K562 (cell line): ENCODE data around the gene ERP29. TPM values are rescaled to one million over a fixed set of nuclear protein-coding genes. Genes with fewer than 3 reads are reported as not detected.

Experiments
- CREB1 ChIP-seq, 2 experiments: sonication (generic) in 1 of 2; formaldehyde crosslinking in 1 of 2; IDR thresholded peaks; 2 replicates each; pipeline versions ENCODE4 v1.6.1 to v1.8.0; 2012 to 2022; ENCODE audit warnings: inconsistent platforms in 1 of 2, mild to moderate bottlenecking in 1 of 2, missing genetic modification reagents in 1 of 2, moderate library complexity in 1 of 2
- EHMT2 ChIP-seq: fragments of 450-650 bp; IDR thresholded peaks from 2 replicates; pipeline ENCODE4 v1.6.1; 2018; ENCODE audit warnings: antibody characterized with exemption
- KDM4B ChIP-seq, 2 experiments: fragments of 450-650 bp in 1 of 2; sonication (generic) in 1 of 2; IDR thresholded peaks; 2 replicates each; pipeline ENCODE4 v1.6.1; 2016 to 2017; ENCODE audit warnings: borderline replicate concordance in 2 of 2, antibody characterized with exemption in 1 of 2, low read depth in 1 of 2, mild to moderate bottlenecking in 1 of 2
- SIN3A ChIP-seq, 2 experiments: fragments of 150-350 bp in 1 of 2; IDR thresholded peaks; 2 replicates each; pipeline ENCODE4 v1.6.1; 2011 to 2016; ENCODE audit warnings: borderline replicate concordance in 2 of 2, low read depth in 2 of 2, low read length in 2 of 2, mild to moderate bottlenecking in 2 of 2, moderate library complexity in 2 of 2; ENCODE audit not compliant: control insufficient read depth in 1 of 2
- SIN3B ChIP-seq: fragments of 450-650 bp; IDR thresholded peaks from 2 replicates; pipeline ENCODE4 v1.6.1; 2017; ENCODE audit warnings: low read depth, mild to moderate bottlenecking, moderate library complexity
- THRAP3 ChIP-seq: fragments of 450-650 bp; IDR thresholded peaks from 2 replicates; pipeline ENCODE4 v1.6.1; 2016; ENCODE audit warnings: mild to moderate bottlenecking, inconsistent platforms, borderline replicate concordance
- U2AF1 ChIP-seq: fragments of 200-400 bp; formaldehyde crosslinking; optimal IDR thresholded peaks from 2 replicates; pipeline ENCODE3; 2017; ENCODE audit warnings: mild to moderate bottlenecking, low read depth, low read length, moderate library complexity
- ZNF561 ChIP-seq: fragments of 450-650 bp; formaldehyde crosslinking; conservative IDR thresholded peaks from 2 replicates; pipeline ENCODE4 v1.4.0; 2020; ENCODE audit warnings: mild to moderate bottlenecking, moderate library complexity
- polyA plus RNA-seq, 8 experiments: library from polyadenylated mRNA; depleted of rRNA in 4 of 8; stranded (reverse) in 5 of 8; unstranded in 3 of 8; fragments of >200 nt; fragmentation: Nextera tagmentation in 2 of 8; fragmentation: Illumina TruSeq in 1 of 8; extraction: Ambion mirVana in 2 of 8; extraction: Trizol in 1 of 8; gene quantifications; 2 replicates each; pipeline versions ENCODE4 v1.2.1 to v1.2.3, GENCODE V29; 2011 to 2014; ENCODE audit warnings: inconsistent platforms in 1 of 8, missing spikeins in 1 of 8
- total RNA-seq, 7 experiments: library from RNA; depleted of rRNA in 6 of 7; stranded (reverse); fragments of >200 nt in 6 of 7; fragmentation: Illumina TruSeq in 2 of 7; extraction: Trizol in 2 of 7; gene quantifications; 2 replicates each; pipeline versions ENCODE4 v1.2.1 to v1.2.3, GENCODE V29; 2011 to 2021; ENCODE audit warnings: low replicate concordance in 1 of 7
- TF ChIP-seq, protein P1 (sequence below): sonication (generic); formaldehyde crosslinking; IDR thresholded peaks from 2 replicates; pipeline ENCODE4 v1.8.0; 2022; ENCODE audit warnings: mild to moderate bottlenecking, missing genetic modification reagents
- TF ChIP-seq, protein P2 (sequence below), 2 experiments: fragments of 450-650 bp in 1 of 2; sonication (generic) in 1 of 2; formaldehyde crosslinking in 1 of 2; IDR thresholded peaks; 2 replicates each; pipeline versions ENCODE4 v1.7.1 to v1.9.0; 2016 to 2022; ENCODE audit warnings: inconsistent platforms in 1 of 2, mild to moderate bottlenecking in 1 of 2, missing genetic modification reagents in 1 of 2
- TF ChIP-seq, protein P3 (sequence below): sonication (generic); formaldehyde crosslinking; IDR thresholded peaks from 2 replicates; pipeline ENCODE4 v1.9.0; 2022; ENCODE audit warnings: mild to moderate bottlenecking, missing genetic modification reagents

ERP29 gene
- total and polyA plus RNA-seq, 9 of the 15 experiments (the other 6 are each of a cell fraction or from before 2014, with no cell fraction given) = 42.4 to 146 (median 111) TPM

DNA sequence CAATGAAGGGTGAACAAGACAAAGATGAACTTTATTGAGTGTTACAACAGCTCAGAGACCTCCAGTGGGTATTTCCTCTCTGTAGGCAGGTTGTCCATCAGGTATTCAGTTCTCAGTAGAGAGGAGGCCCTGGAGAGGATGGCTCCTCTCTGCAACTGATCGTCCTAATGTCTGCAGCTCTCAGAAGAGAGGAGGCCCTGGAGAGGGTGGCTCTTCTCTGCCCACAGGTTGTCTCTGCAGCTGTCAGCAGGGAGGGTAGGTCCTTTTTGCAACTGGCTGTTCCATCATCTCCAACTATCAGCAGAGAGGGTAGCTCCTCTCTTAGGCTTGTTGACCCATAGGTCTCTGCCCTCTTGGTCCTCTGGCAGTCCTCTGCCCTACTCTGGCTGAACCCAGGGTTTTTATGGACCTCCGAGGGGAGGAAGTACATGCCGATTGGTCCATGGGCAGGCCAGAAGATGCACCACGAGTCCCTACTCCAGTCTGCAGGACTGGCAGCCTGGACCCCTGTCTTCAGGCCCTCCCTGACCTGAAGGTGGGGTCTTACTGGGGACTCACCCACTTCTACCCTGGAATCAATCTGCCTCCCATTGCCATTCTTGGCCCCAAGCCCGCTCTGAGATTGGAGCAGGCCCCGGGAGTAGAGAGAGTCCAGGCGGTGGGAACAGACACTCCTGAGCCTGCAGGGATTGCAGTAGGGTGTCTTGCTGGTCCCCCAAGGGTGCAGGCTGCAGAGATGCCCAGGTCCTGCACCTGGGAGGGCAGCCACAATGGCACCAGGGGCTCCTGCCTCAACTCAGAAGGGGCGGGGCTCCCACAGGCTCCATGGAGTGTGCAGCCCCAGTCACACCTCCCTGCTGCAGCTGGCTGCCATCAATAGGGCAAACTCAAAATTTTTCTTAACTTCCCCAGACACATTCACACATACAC lies 2.5 kb upstream of the ERP29 start (continued):
- TF ChIP-seq, protein P1, sequence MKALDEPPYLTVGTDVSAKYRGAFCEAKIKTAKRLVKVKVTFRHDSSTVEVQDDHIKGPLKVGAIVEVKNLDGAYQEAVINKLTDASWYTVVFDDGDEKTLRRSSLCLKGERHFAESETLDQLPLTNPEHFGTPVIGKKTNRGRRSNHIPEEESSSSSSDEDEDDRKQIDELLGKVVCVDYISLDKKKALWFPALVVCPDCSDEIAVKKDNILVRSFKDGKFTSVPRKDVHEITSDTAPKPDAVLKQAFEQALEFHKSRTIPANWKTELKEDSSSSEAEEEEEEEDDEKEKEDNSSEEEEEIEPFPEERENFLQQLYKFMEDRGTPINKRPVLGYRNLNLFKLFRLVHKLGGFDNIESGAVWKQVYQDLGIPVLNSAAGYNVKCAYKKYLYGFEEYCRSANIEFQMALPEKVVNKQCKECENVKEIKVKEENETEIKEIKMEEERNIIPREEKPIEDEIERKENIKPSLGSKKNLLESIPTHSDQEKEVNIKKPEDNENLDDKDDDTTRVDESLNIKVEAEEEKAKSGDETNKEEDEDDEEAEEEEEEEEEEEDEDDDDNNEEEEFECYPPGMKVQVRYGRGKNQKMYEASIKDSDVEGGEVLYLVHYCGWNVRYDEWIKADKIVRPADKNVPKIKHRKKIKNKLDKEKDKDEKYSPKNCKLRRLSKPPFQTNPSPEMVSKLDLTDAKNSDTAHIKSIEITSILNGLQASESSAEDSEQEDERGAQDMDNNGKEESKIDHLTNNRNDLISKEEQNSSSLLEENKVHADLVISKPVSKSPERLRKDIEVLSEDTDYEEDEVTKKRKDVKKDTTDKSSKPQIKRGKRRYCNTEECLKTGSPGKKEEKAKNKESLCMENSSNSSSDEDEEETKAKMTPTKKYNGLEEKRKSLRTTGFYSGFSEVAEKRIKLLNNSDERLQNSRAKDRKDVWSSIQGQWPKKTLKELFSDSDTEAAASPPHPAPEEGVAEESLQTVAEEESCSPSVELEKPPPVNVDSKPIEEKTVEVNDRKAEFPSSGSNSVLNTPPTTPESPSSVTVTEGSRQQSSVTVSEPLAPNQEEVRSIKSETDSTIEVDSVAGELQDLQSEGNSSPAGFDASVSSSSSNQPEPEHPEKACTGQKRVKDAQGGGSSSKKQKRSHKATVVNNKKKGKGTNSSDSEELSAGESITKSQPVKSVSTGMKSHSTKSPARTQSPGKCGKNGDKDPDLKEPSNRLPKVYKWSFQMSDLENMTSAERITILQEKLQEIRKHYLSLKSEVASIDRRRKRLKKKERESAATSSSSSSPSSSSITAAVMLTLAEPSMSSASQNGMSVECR (CRISPR knock-in tag) = no peak
- TF ChIP-seq ZNF561 (no peak), EHMT2 (no peak), SIN3A (IDR thresholded peaks at IDR 0.05; ENCODE audit: borderline replicate concordance in 2 of 2, control insufficient read depth in 1 of 2, low read depth in 2 of 2, low read length in 2 of 2) (no peak), U2AF1 (no peak), THRAP3 (no peak), SIN3B (no peak), KDM4B (IDR thresholded peaks at IDR 0.05; ENCODE audit: borderline replicate concordance in 2 of 2, low read depth in 1 of 2) (no peak), CREB1 (IDR thresholded peaks at IDR 0.05) (no peak), CREB1 (CRISPR knock-in tag; IDR thresholded peaks at IDR 0.05) (no peak)
- TF ChIP-seq, protein P2, sequence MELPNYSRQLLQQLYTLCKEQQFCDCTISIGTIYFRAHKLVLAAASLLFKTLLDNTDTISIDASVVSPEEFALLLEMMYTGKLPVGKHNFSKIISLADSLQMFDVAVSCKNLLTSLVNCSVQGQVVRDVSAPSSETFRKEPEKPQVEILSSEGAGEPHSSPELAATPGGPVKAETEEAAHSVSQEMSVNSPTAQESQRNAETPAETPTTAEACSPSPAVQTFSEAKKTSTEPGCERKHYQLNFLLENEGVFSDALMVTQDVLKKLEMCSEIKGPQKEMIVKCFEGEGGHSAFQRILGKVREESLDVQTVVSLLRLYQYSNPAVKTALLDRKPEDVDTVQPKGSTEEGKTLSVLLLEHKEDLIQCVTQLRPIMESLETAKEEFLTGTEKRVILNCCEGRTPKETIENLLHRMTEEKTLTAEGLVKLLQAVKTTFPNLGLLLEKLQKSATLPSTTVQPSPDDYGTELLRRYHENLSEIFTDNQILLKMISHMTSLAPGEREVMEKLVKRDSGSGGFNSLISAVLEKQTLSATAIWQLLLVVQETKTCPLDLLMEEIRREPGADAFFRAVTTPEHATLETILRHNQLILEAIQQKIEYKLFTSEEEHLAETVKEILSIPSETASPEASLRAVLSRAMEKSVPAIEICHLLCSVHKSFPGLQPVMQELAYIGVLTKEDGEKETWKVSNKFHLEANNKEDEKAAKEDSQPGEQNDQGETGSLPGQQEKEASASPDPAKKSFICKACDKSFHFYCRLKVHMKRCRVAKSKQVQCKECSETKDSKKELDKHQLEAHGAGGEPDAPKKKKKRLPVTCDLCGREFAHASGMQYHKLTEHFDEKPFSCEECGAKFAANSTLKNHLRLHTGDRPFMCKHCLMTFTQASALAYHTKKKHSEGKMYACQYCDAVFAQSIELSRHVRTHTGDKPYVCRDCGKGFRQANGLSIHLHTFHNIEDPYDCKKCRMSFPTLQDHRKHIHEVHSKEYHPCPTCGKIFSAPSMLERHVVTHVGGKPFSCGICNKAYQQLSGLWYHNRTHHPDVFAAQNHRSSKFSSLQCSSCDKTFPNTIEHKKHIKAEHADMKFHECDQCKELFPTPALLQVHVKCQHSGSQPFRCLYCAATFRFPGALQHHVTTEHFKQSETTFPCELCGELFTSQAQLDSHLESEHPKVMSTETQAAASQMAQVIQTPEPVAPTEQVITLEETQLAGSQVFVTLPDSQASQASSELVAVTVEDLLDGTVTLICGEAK (IDR thresholded peaks at IDR 0.05) = peak; percentile 83
- TF ChIP-seq, protein P2 (CRISPR knock-in tag; IDR thresholded peaks at IDR 0.05) = no peak; the same call in 1 of the 2 replicates
- TF ChIP-seq, protein P3, sequence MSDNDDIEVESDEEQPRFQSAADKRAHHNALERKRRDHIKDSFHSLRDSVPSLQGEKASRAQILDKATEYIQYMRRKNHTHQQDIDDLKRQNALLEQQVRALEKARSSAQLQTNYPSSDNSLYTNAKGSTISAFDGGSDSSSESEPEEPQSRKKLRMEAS (CRISPR knock-in tag) = peak; percentile 10; the same call in 1 of the 2 replicates
